IMR-90 (cell line): ENCODE data around the gene TUBGCP6. TPM values are rescaled to one million over a fixed set of nuclear protein-coding genes. Genes with fewer than 3 reads are reported as not detected.

ENCODE experiments used
- ATAC-seq: fragments of 200-7000 bp; cut with Tn5 transposase; 2 replicates; pipeline ENCODE4 v1.9.1; 2020; ENCODE audit warnings: low read depth, mild to moderate bottlenecking, moderate library complexity
- BruUV-seq: library from RNA; stranded (reverse); fragments of 400-500 nt; replicated peaks from 2 replicates; lab custom pipeline; 2021; lab: Mats Ljungman, UMichigan
- CTCF ChIA-PET: fragments of 300-600 bp; formaldehyde crosslinking; extraction: SDS; loops from one replicate; lab custom pipeline; 2021; ENCODE audit warnings: antibody characterized with exemption; lab: Yijun Ruan, JAX
- POLR2A ChIA-PET: fragments of 300-600 bp; sonication (Branson Sonifier 250); formaldehyde crosslinking; loops from one replicate; lab custom pipeline; 2022; ENCODE audit warnings: antibody characterized with exemption; ENCODE audit not compliant: unreplicated experiment; lab: Charles Lee
- DNase-seq: peaks from one replicate; pipeline ENCODE4 v3.0.0; 2013
- H2AFZ ChIP-seq: replicated peaks from 2 replicates; pipeline ENCODE3; 2013; ENCODE audit warnings: low read length, mild to moderate bottlenecking; ENCODE audit not compliant: poor library complexity
- H2AK5ac ChIP-seq: 2 replicates; pipeline ENCODE4 v1.6.1; 2013; ENCODE audit warnings: low read depth, low read length, inconsistent platforms
- H2AK9ac ChIP-seq: replicated peaks from 2 replicates; pipeline ENCODE3; 2013; ENCODE audit warnings: mild to moderate bottlenecking, low read depth, low read length, moderate library complexity; ENCODE audit not compliant: poor library complexity
- H2BK120ac ChIP-seq: 2 replicates; pipeline ENCODE4 v1.6.1; 2013; ENCODE audit warnings: low read depth, low read length, inconsistent platforms
- H2BK15ac ChIP-seq: 3 replicates; pipeline ENCODE4 v1.6.1; 2013; ENCODE audit warnings: low read depth, low read length, inconsistent platforms
- H2BK20ac ChIP-seq: 2 replicates; pipeline ENCODE4 v1.6.1; 2013; ENCODE audit warnings: low read depth, mild to moderate bottlenecking, inconsistent platforms, low read length, moderate library complexity
- H2BK5ac ChIP-seq: 2 replicates; pipeline ENCODE4 v1.6.1; 2013; ENCODE audit warnings: mild to moderate bottlenecking, low read depth, low read length, inconsistent platforms; ENCODE audit not compliant: poor library complexity, severe bottlenecking
- H3K14ac ChIP-seq: replicated peaks from 2 replicates; pipeline ENCODE4 v1.6.1; 2013; ENCODE audit warnings: low read depth, low read length, inconsistent platforms
- H3K18ac ChIP-seq: 2 replicates; pipeline ENCODE4 v1.6.1; 2013; ENCODE audit warnings: low read depth, low read length, control low read depth
- H3K23ac ChIP-seq: 2 replicates; pipeline ENCODE4 v1.6.1; 2013; ENCODE audit warnings: low read depth, low read length, inconsistent platforms
- H3K27ac ChIP-seq: 2 replicates; pipeline ENCODE4 v1.5.1; 2013; ENCODE audit warnings: mild to moderate bottlenecking, control low read depth, low read length; ENCODE audit not compliant: insufficient read depth
- H3K27me3 ChIP-seq: 2 replicates; pipeline ENCODE4 v1.6.1; 2013; ENCODE audit warnings: low read length; ENCODE audit not compliant: control insufficient read depth, insufficient read depth
- H3K36me3 ChIP-seq: 2 replicates; pipeline ENCODE4 v1.6.1; 2013; ENCODE audit warnings: low read length, mixed read lengths; ENCODE audit not compliant: control insufficient read depth, insufficient read depth
- H3K4ac ChIP-seq: 2 replicates; pipeline ENCODE4 v1.6.1; 2013; ENCODE audit warnings: low read depth, low read length, inconsistent platforms
- H3K4me1 ChIP-seq: 2 replicates; pipeline ENCODE4 v1.6.1; 2013; ENCODE audit warnings: low read length, mixed read lengths; ENCODE audit not compliant: control insufficient read depth, insufficient read depth
- H3K4me2 ChIP-seq: 2 replicates; pipeline ENCODE4 v1.6.1; 2013; ENCODE audit warnings: low read depth, mild to moderate bottlenecking, control low read depth, low read length, moderate library complexity
- H3K4me3 ChIP-seq: 2 replicates; pipeline ENCODE4 v1.5.1; 2013; ENCODE audit warnings: low read depth, mild to moderate bottlenecking, control low read depth, low read length, moderate library complexity; ENCODE audit not compliant: insufficient read depth
- H3K56ac ChIP-seq: 2 replicates; pipeline ENCODE4 v1.6.1; 2013; ENCODE audit warnings: low read length, inconsistent platforms; ENCODE audit not compliant: insufficient read depth; ENCODE audit errors: extremely low read depth
- H3K79me1 ChIP-seq, 2 experiments: 2 replicates each; pipeline ENCODE4 v1.6.1; 2013; ENCODE audit warnings: low read length in 2 of 2, inconsistent platforms in 1 of 2, low read depth in 1 of 2
- H3K9ac ChIP-seq: 2 replicates; pipeline ENCODE4 v1.6.1; 2013; ENCODE audit warnings: low read depth, low read length, control low read depth
- H3K9me1 ChIP-seq: 2 replicates; pipeline ENCODE4 v1.6.1; 2013; ENCODE audit warnings: low read length, inconsistent platforms; ENCODE audit not compliant: insufficient read depth
- H3K9me3 ChIP-seq: 2 replicates; pipeline ENCODE4 v1.6.1; 2013; ENCODE audit warnings: low read length; ENCODE audit not compliant: control insufficient read depth, insufficient read depth
- H4K20me1 ChIP-seq: 2 replicates; pipeline ENCODE4 v1.6.1; 2013; ENCODE audit warnings: low read length, inconsistent platforms; ENCODE audit not compliant: insufficient read depth
- H4K5ac ChIP-seq: 2 replicates; pipeline ENCODE4 v1.6.1; 2013; ENCODE audit warnings: mild to moderate bottlenecking, low read depth, low read length, control low read depth
- H4K8ac ChIP-seq, 2 experiments: 2 replicates each; pipeline ENCODE4 v1.6.1; 2013; ENCODE audit warnings: low read depth in 2 of 2, low read length in 2 of 2, control low read depth in 1 of 2, inconsistent platforms in 1 of 2
- H4K91ac ChIP-seq: 2 replicates; pipeline ENCODE4 v1.6.1; 2013; ENCODE audit warnings: low read depth, low read length, inconsistent platforms; ENCODE audit not compliant: insufficient read depth
- BHLHE40 ChIP-seq: fragments of 150-350 bp; IDR thresholded peaks from 2 replicates; pipeline ENCODE4 v1.6.1; 2016; ENCODE audit warnings: mild to moderate bottlenecking, low read depth, low read length
- CEBPB ChIP-seq: IDR thresholded peaks from 2 replicates; pipeline ENCODE4 v1.6.1; 2012; ENCODE audit warnings: low read depth, low read length, improper control_type of control experiment
- CHD1 ChIP-seq: IDR thresholded peaks from 2 replicates; pipeline ENCODE4 v1.6.1; 2012; ENCODE audit warnings: low read depth, low read length, improper control_type of control experiment
- CTCF ChIP-seq: conservative IDR thresholded peaks from 2 replicates; pipeline ENCODE4 v1.5.1; 2012; ENCODE audit warnings: mild to moderate bottlenecking, low read depth, low read length, improper control_type of control experiment
- FOS ChIP-seq: fragments of 150-350 bp; IDR thresholded peaks from 2 replicates; pipeline ENCODE4 v1.6.1; 2016; ENCODE audit warnings: low read depth, low read length
- MAFK ChIP-seq: IDR thresholded peaks from 2 replicates; pipeline ENCODE4 v1.6.1; 2012; ENCODE audit warnings: low read depth, low read length, improper control_type of control experiment
- MAZ ChIP-seq: IDR thresholded peaks from 2 replicates; pipeline ENCODE4 v1.6.1; 2012; ENCODE audit warnings: low read depth, mild to moderate bottlenecking, low read length, improper control_type of control experiment, moderate library complexity, borderline replicate concordance
- MXI1 ChIP-seq: IDR thresholded peaks from 2 replicates; pipeline ENCODE4 v1.6.1; 2012; ENCODE audit warnings: low read depth, mild to moderate bottlenecking, low read length, moderate library complexity, borderline replicate concordance
- NFE2L2 ChIP-seq: fragments of 150-350 bp; IDR thresholded peaks from 2 replicates; pipeline ENCODE4 v1.6.1; 2016; ENCODE audit warnings: low read depth, mild to moderate bottlenecking, low read length
- POLR2A ChIP-seq: IDR thresholded peaks from 2 replicates; pipeline ENCODE4 v1.6.1; 2012; ENCODE audit warnings: mild to moderate bottlenecking, low read depth, low read length
- RAD21 ChIP-seq: IDR thresholded peaks from 2 replicates; pipeline ENCODE4 v1.6.1; 2012; ENCODE audit warnings: low read length, improper control_type of control experiment
- RCOR1 ChIP-seq: IDR thresholded peaks from 2 replicates; pipeline ENCODE4 v1.6.1; 2012; ENCODE audit warnings: mild to moderate bottlenecking, low read length, improper control_type of control experiment; ENCODE audit not compliant: insufficient replicate concordance
- RFX5 ChIP-seq: IDR thresholded peaks from 2 replicates; pipeline ENCODE4 v1.8.0; 2012; ENCODE audit warnings: low read depth, mild to moderate bottlenecking, low read length, moderate library complexity
- SMC3 ChIP-seq: fragments of 150-350 bp; IDR thresholded peaks from 2 replicates; pipeline ENCODE4 v1.6.1; 2016; ENCODE audit warnings: low read depth, mild to moderate bottlenecking, antibody characterized with exemption, low read length, moderate library complexity
- USF2 ChIP-seq: fragments of 150-350 bp; IDR thresholded peaks from 2 replicates; pipeline ENCODE4 v1.6.1; 2017; ENCODE audit warnings: mild to moderate bottlenecking, antibody characterized with exemption, low read length, low read depth
- WGBS, 2 experiments: methylation state at CpG; one replicate each; pipeline versions ENCODE4 v1.1.5 to v1.1.7; 2013; ENCODE audit warnings: missing lambda C conversion rate in 2 of 2; ENCODE audit not compliant: insufficient read length in 1 of 2; ENCODE audit errors: extremely low coverage in 2 of 2; 5-methylcytosine and 5-hydroxymethylcytosine counted together
- dilution Hi-C: fragments of 300-500 bp; cut with HindIII; formaldehyde crosslinking; loops from one replicate; pipeline ENCODE4 v1.14.3; 2018; ENCODE audit warnings: low sequenced_read_pairs; ENCODE audit not compliant: unreplicated experiment
- in situ Hi-C: fragments of 300-500 bp; cut with MboI; formaldehyde crosslinking; loops from 3 replicates; pipeline ENCODE4 v1.14.3; 2019; ENCODE audit warnings: low sequenced_read_pairs, inconsistent platforms, mixed read lengths
- intact Hi-C: fragments of 100-400 bp; cut with micrococcal nuclease; formaldehyde crosslinking; loops from 2 replicates; pipeline ENCODE4 v1.10.0; 2022
- polyA plus RNA-seq, 3 experiments: library from polyadenylated mRNA; depleted of rRNA; stranded (reverse); fragments of >200 nt; gene quantifications; 2 replicates each; pipeline ENCODE4 v1.2.3, GENCODE V29; 2012; ENCODE audit warnings: low replicate concordance in 1 of 3
- total RNA-seq: library from RNA; depleted of rRNA; stranded (reverse); fragments of >200 nt; gene quantifications from 2 replicates; pipeline ENCODE4 v1.2.3, GENCODE V29; 2012
- TF ChIP-seq, protein P1 (sequence below): fragments of 150-350 bp; IDR thresholded peaks from 2 replicates; pipeline ENCODE4 v1.6.1; 2016; ENCODE audit warnings: low read depth, mild to moderate bottlenecking, low read length, moderate library complexity, borderline replicate concordance

Gene TUBGCP6
- total and polyA plus RNA-seq, 2 of the 4 experiments (the other 2 are of a cell fraction): 10.8 to 28.6 TPM

GRCh38 chr22:50204571-50204970 lies 40.3 kb downstream of the TUBGCP6 start:
- ATAC-seq: no peak
- H4K91ac ChIP-seq: no peak overlapping the region
- no TSS peak for BruUV-seq
- POLR2A ChIA-PET: no interaction called here
- dilution Hi-C loops: no loop called here
- no peak overlapping the region for H2AFZ ChIP-seq
- no peak overlapping the region for H3K4me3 ChIP-seq
- no peak for DNase-seq
- H3K27me3 ChIP-seq: no peaks in the 10 kb centered on the region
- H3K4me2 ChIP-seq: no peak overlapping the region
- no peak overlapping the region for H2BK15ac ChIP-seq
- no peak overlapping the region for H3K9ac ChIP-seq
- 0 out of 2 replicates have a peak, but pooled peaks cover 2% of the 10 kb centered on the region for H3K9me1 ChIP-seq
- H4K8ac ChIP-seq: no peak overlapping the region
- no peak overlapping the region for H2BK120ac ChIP-seq
- H2BK5ac ChIP-seq: no peak overlapping the region
- H4K5ac ChIP-seq: no peak overlapping the region
- no peak overlapping the region for H3K4ac ChIP-seq
- H2BK20ac ChIP-seq: no peak overlapping the region
- in situ Hi-C loops: loop anchor here (25.0 kb wide), 1 partner anchor 392 kb away; no protein-coding TSS in a partner anchor
- H3K36me3 ChIP-seq: peaks cover 24% of the 10 kb centered on the region
- H3K23ac ChIP-seq: no peak overlapping the region
- no peak overlapping the region for H3K14ac ChIP-seq
- H3K27ac ChIP-seq: no peak overlapping the region
- no peaks in the 10 kb centered on the region for H3K9me3 ChIP-seq
- TF ChIP-seq RCOR1: no peak
- no peak for TF ChIP-seq RAD21
- TF ChIP-seq, protein P1, sequence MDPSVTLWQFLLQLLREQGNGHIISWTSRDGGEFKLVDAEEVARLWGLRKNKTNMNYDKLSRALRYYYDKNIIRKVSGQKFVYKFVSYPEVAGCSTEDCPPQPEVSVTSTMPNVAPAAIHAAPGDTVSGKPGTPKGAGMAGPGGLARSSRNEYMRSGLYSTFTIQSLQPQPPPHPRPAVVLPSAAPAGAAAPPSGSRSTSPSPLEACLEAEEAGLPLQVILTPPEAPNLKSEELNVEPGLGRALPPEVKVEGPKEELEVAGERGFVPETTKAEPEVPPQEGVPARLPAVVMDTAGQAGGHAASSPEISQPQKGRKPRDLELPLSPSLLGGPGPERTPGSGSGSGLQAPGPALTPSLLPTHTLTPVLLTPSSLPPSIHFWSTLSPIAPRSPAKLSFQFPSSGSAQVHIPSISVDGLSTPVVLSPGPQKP: no peak
- no peak for TF ChIP-seq SMC3
- TF ChIP-seq FOS: no peak
- TF ChIP-seq POLR2A: no peak
- no peak for TF ChIP-seq USF2
- no peak for TF ChIP-seq CHD1
- TF ChIP-seq MXI1: no peak
- TF ChIP-seq RFX5: no peak
- TF ChIP-seq NFE2L2: no peak
- TF ChIP-seq MAZ: no peak
- no peak for TF ChIP-seq MAFK
- TF ChIP-seq BHLHE40: no peak
- no peak for TF ChIP-seq CEBPB
- TF ChIP-seq CTCF: no peak
- no peak overlapping the region for H3K18ac ChIP-seq
- peaks cover 26% of the 10 kb centered on the region for H4K20me1 ChIP-seq
- CTCF ChIA-PET: no interaction called here
- H2AK5ac ChIP-seq: no peak overlapping the region
- no peak overlapping the region for H3K56ac ChIP-seq
- no peak overlapping the region for H2AK9ac ChIP-seq
- 90% methylated on average over 2 of the region's 7 CpGs; no CpG with 5 or more reads in 1 of the 2 experiments for WGBS, 2 experiments
- H3K79me1 ChIP-seq: peaks cover 38 to 68% of the 10 kb centered on the region in 2 experiments
- H3K4me1 ChIP-seq: peaks cover 4% of the 10 kb centered on the region; the same call in 1 of the 2 replicates
- intact Hi-C loops: loop anchor here (10.0 kb wide), 1 partner anchor 230 kb away; no protein-coding TSS in a partner anchor
